IMR-90 (cell line): ENCODE measurements around the gene SEC16B. TPM values are rescaled to one million over a fixed set of nuclear protein-coding genes. Genes with fewer than 3 reads are reported as not detected.

Experiments
- ATAC-seq: fragments of 200-7000 bp; cut with Tn5 transposase; 2 replicates; pipeline ENCODE4 v1.9.1; 2020; ENCODE audit warnings: low read depth, mild to moderate bottlenecking, moderate library complexity
- BruUV-seq: library from RNA; stranded (reverse); fragments of 400-500 nt; replicated peaks from 2 replicates; lab custom pipeline; 2021; lab: Mats Ljungman, UMichigan
- CTCF ChIA-PET: fragments of 300-600 bp; formaldehyde crosslinking; extraction: SDS; loops from one replicate; lab custom pipeline; 2021; ENCODE audit warnings: antibody characterized with exemption; lab: Yijun Ruan, JAX
- POLR2A ChIA-PET: fragments of 300-600 bp; sonication (Branson Sonifier 250); formaldehyde crosslinking; loops from one replicate; lab custom pipeline; 2022; ENCODE audit warnings: antibody characterized with exemption; ENCODE audit not compliant: unreplicated experiment; lab: Charles Lee
- DNase-seq: peaks from one replicate; pipeline ENCODE4 v3.0.0; 2013
- H2AFZ ChIP-seq: replicated peaks from 2 replicates; pipeline ENCODE3; 2013; ENCODE audit warnings: low read length, mild to moderate bottlenecking; ENCODE audit not compliant: poor library complexity
- H2AK5ac ChIP-seq: 2 replicates; pipeline ENCODE4 v1.6.1; 2013; ENCODE audit warnings: low read depth, low read length, inconsistent platforms
- H2AK9ac ChIP-seq: replicated peaks from 2 replicates; pipeline ENCODE3; 2013; ENCODE audit warnings: mild to moderate bottlenecking, low read depth, low read length, moderate library complexity; ENCODE audit not compliant: poor library complexity
- H2BK120ac ChIP-seq: 2 replicates; pipeline ENCODE4 v1.6.1; 2013; ENCODE audit warnings: low read depth, low read length, inconsistent platforms
- H2BK15ac ChIP-seq: 3 replicates; pipeline ENCODE4 v1.6.1; 2013; ENCODE audit warnings: low read depth, low read length, inconsistent platforms
- H2BK20ac ChIP-seq: 2 replicates; pipeline ENCODE4 v1.6.1; 2013; ENCODE audit warnings: low read depth, mild to moderate bottlenecking, inconsistent platforms, low read length, moderate library complexity
- H2BK5ac ChIP-seq: 2 replicates; pipeline ENCODE4 v1.6.1; 2013; ENCODE audit warnings: mild to moderate bottlenecking, low read depth, low read length, inconsistent platforms; ENCODE audit not compliant: poor library complexity, severe bottlenecking
- H3K14ac ChIP-seq: replicated peaks from 2 replicates; pipeline ENCODE4 v1.6.1; 2013; ENCODE audit warnings: low read depth, low read length, inconsistent platforms
- H3K18ac ChIP-seq: 2 replicates; pipeline ENCODE4 v1.6.1; 2013; ENCODE audit warnings: low read depth, low read length, control low read depth
- H3K23ac ChIP-seq: 2 replicates; pipeline ENCODE4 v1.6.1; 2013; ENCODE audit warnings: low read depth, low read length, inconsistent platforms
- H3K27ac ChIP-seq: 2 replicates; pipeline ENCODE4 v1.5.1; 2013; ENCODE audit warnings: mild to moderate bottlenecking, control low read depth, low read length; ENCODE audit not compliant: insufficient read depth
- H3K27me3 ChIP-seq: 2 replicates; pipeline ENCODE4 v1.6.1; 2013; ENCODE audit warnings: low read length; ENCODE audit not compliant: control insufficient read depth, insufficient read depth
- H3K36me3 ChIP-seq: 2 replicates; pipeline ENCODE4 v1.6.1; 2013; ENCODE audit warnings: low read length, mixed read lengths; ENCODE audit not compliant: control insufficient read depth, insufficient read depth
- H3K4ac ChIP-seq: 2 replicates; pipeline ENCODE4 v1.6.1; 2013; ENCODE audit warnings: low read depth, low read length, inconsistent platforms
- H3K4me1 ChIP-seq: 2 replicates; pipeline ENCODE4 v1.6.1; 2013; ENCODE audit warnings: low read length, mixed read lengths; ENCODE audit not compliant: control insufficient read depth, insufficient read depth
- H3K4me2 ChIP-seq: 2 replicates; pipeline ENCODE4 v1.6.1; 2013; ENCODE audit warnings: low read depth, mild to moderate bottlenecking, control low read depth, low read length, moderate library complexity
- H3K4me3 ChIP-seq: 2 replicates; pipeline ENCODE4 v1.5.1; 2013; ENCODE audit warnings: low read depth, mild to moderate bottlenecking, control low read depth, low read length, moderate library complexity; ENCODE audit not compliant: insufficient read depth
- H3K56ac ChIP-seq: 2 replicates; pipeline ENCODE4 v1.6.1; 2013; ENCODE audit warnings: low read length, inconsistent platforms; ENCODE audit not compliant: insufficient read depth; ENCODE audit errors: extremely low read depth
- H3K79me1 ChIP-seq, 2 experiments: 2 replicates each; pipeline ENCODE4 v1.6.1; 2013; ENCODE audit warnings: low read length in 2 of 2, inconsistent platforms in 1 of 2, low read depth in 1 of 2
- H3K9ac ChIP-seq: 2 replicates; pipeline ENCODE4 v1.6.1; 2013; ENCODE audit warnings: low read depth, low read length, control low read depth
- H3K9me1 ChIP-seq: 2 replicates; pipeline ENCODE4 v1.6.1; 2013; ENCODE audit warnings: low read length, inconsistent platforms; ENCODE audit not compliant: insufficient read depth
- H3K9me3 ChIP-seq: 2 replicates; pipeline ENCODE4 v1.6.1; 2013; ENCODE audit warnings: low read length; ENCODE audit not compliant: control insufficient read depth, insufficient read depth
- H4K20me1 ChIP-seq: 2 replicates; pipeline ENCODE4 v1.6.1; 2013; ENCODE audit warnings: low read length, inconsistent platforms; ENCODE audit not compliant: insufficient read depth
- H4K5ac ChIP-seq: 2 replicates; pipeline ENCODE4 v1.6.1; 2013; ENCODE audit warnings: mild to moderate bottlenecking, low read depth, low read length, control low read depth
- H4K8ac ChIP-seq, 2 experiments: 2 replicates each; pipeline ENCODE4 v1.6.1; 2013; ENCODE audit warnings: low read depth in 2 of 2, low read length in 2 of 2, control low read depth in 1 of 2, inconsistent platforms in 1 of 2
- H4K91ac ChIP-seq: 2 replicates; pipeline ENCODE4 v1.6.1; 2013; ENCODE audit warnings: low read depth, low read length, inconsistent platforms; ENCODE audit not compliant: insufficient read depth
- FOS ChIP-seq: fragments of 150-350 bp; IDR thresholded peaks from 2 replicates; pipeline ENCODE4 v1.6.1; 2016; ENCODE audit warnings: low read depth, low read length
- MAZ ChIP-seq: IDR thresholded peaks from 2 replicates; pipeline ENCODE4 v1.6.1; 2012; ENCODE audit warnings: low read depth, mild to moderate bottlenecking, low read length, improper control_type of control experiment, moderate library complexity, borderline replicate concordance
- MXI1 ChIP-seq: IDR thresholded peaks from 2 replicates; pipeline ENCODE4 v1.6.1; 2012; ENCODE audit warnings: low read depth, mild to moderate bottlenecking, low read length, moderate library complexity, borderline replicate concordance
- POLR2A ChIP-seq: IDR thresholded peaks from 2 replicates; pipeline ENCODE4 v1.6.1; 2012; ENCODE audit warnings: mild to moderate bottlenecking, low read depth, low read length
- RAD21 ChIP-seq: IDR thresholded peaks from 2 replicates; pipeline ENCODE4 v1.6.1; 2012; ENCODE audit warnings: low read length, improper control_type of control experiment
- SMC3 ChIP-seq: fragments of 150-350 bp; IDR thresholded peaks from 2 replicates; pipeline ENCODE4 v1.6.1; 2016; ENCODE audit warnings: low read depth, mild to moderate bottlenecking, antibody characterized with exemption, low read length, moderate library complexity
- WGBS, 2 experiments: methylation state at CpG; one replicate each; pipeline versions ENCODE4 v1.1.5 to v1.1.7; 2013; ENCODE audit warnings: missing lambda C conversion rate in 2 of 2; ENCODE audit not compliant: insufficient read length in 1 of 2; ENCODE audit errors: extremely low coverage in 2 of 2; 5-methylcytosine and 5-hydroxymethylcytosine counted together
- dilution Hi-C: fragments of 300-500 bp; cut with HindIII; formaldehyde crosslinking; loops from one replicate; pipeline ENCODE4 v1.14.3; 2018; ENCODE audit warnings: low sequenced_read_pairs; ENCODE audit not compliant: unreplicated experiment
- in situ Hi-C: fragments of 300-500 bp; cut with MboI; formaldehyde crosslinking; loops from 3 replicates; pipeline ENCODE4 v1.14.3; 2019; ENCODE audit warnings: low sequenced_read_pairs, inconsistent platforms, mixed read lengths
- intact Hi-C: fragments of 100-400 bp; cut with micrococcal nuclease; formaldehyde crosslinking; loops from 2 replicates; pipeline ENCODE4 v1.10.0; 2022
- polyA plus RNA-seq, 3 experiments: library from polyadenylated mRNA; depleted of rRNA; stranded (reverse); fragments of >200 nt; gene quantifications; 2 replicates each; pipeline ENCODE4 v1.2.3, GENCODE V29; 2012; ENCODE audit warnings: low replicate concordance in 1 of 3
- total RNA-seq: library from RNA; depleted of rRNA; stranded (reverse); fragments of >200 nt; gene quantifications from 2 replicates; pipeline ENCODE4 v1.2.3, GENCODE V29; 2012

Gene SEC16B
- total and polyA plus RNA-seq, 2 of the 4 experiments (the other 2 are of a cell fraction), result 4.3 TPM

GRCh38 chr1:177998696-177999631 is 29.1 kb upstream of the SEC16B start (continued):
- no peak for TF ChIP-seq SMC3

DNA sequence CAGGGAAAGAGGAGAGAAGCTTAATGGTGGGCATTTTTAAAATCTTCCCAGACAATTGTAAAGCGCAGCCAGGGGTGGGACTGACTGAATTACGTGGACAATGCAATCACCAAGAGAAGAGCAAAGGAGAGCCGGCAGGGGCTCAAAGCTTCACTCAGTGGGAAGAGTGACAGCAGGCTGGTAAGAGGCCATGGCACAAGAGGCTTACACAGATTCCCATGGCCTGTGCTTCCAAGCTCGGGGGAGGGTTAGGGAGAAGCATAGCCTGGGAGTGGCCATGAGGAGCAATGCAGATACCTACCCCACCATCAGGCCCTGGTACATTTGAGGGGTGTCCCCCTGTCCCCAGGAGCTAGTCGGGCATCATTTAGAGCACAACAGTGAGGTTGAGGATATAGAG is 27.1 kb upstream of the SEC16B start:
- intact Hi-C loops, result no loop called here
- Histone ChIP-seq H3K56ac (no peak overlapping the region), H3K4me3 (no peak overlapping the region), H3K27me3 (peaks cover 3% of the 10 kb centered on the region), H2BK5ac (no peak overlapping the region), H4K5ac (no peak overlapping the region), H4K8ac (no peak overlapping the region), H3K36me3 (no peaks in the 10 kb centered on the region), H3K14ac (no peak overlapping the region), H3K23ac (no peak overlapping the region), H3K9me3 (no peaks in the 10 kb centered on the region), H2BK120ac (no peak overlapping the region), H3K79me1 (no peaks in the 10 kb centered on the region), H2AK9ac (no peak overlapping the region), H3K18ac (no peak overlapping the region), H2AK5ac (no peak overlapping the region), H4K20me1 (no peaks in the 10 kb centered on the region), H3K4me2 (no peak overlapping the region), H3K4ac (no peak overlapping the region), H2AFZ (no peak overlapping the region), H3K9me1 (no peaks in the 10 kb centered on the region), H2BK15ac (no peak overlapping the region), H3K27ac (no peak overlapping the region), H3K4me1 (no peaks in the 10 kb centered on the region), H3K9ac (no peak overlapping the region), H2BK20ac (no peak overlapping the region), H4K91ac (no peak overlapping the region)
- ChIA-PET POLR2A (no interaction called here), CTCF (no interaction called here)
- in situ Hi-C loops, result no loop called here
- WGBS, 2 experiments, result no CpG with 5 or more reads among the region's 5 CpGs
- no peak for TF ChIP-seq RAD21
- TF ChIP-seq FOS, result no peak
- TF ChIP-seq POLR2A, result no peak
- TF ChIP-seq MAZ, result no peak
- no peak for TF ChIP-seq MXI1
- dilution Hi-C loops, result no loop called here
- BruUV-seq, result no TSS peak
- ATAC-seq (no peak), DNase-seq (no peak)
